HuH-7.5 (cell line): ENCODE results near the gene TBCE.
"Not testable (repeated sequence)": the region's sequence is repeated elsewhere in the genome, so short reads cannot be mapped to it uniquely, and the experiment has no call there.

Experiments used
- DNase-seq: peaks from one replicate; pipeline ENCODE4 v3.0.0; 2011; ENCODE audit warnings: low spot score

Gene TBCE

GRCh38 chr1:235455097-235455496 is 87.9 kb downstream of the TBCE start:
- no peak for DNase-seq

- no peak for DNase-seq
Measured at GRCh38 chr1:235455823-235456222, 88.6 kb downstream of the TBCE start.

- not testable (repeated sequence) for DNase-seq
Measured at GRCh38 chr1:235457856-235458255, 90.6 kb downstream of the TBCE start.

DNA sequence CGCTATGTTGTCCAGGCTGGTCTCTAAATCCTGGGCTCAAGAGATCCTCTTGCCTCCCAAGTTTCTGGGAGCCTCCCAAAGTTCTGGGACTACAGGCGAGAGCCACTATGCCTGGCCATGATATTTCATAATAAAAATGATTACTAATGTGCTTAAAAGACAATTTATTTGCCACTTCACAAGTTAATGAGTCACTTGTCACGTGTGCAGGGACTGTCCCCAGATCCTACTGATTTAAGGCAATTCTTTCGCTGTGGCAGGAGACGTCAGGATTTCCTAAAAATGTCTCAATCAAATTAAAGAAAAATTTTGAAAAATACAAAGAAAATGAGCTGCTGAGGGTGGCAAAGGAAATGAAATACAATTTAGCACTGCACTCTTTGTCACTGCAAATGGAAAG is 93.5 kb downstream of the TBCE start:
- no peak for DNase-seq

DNA sequence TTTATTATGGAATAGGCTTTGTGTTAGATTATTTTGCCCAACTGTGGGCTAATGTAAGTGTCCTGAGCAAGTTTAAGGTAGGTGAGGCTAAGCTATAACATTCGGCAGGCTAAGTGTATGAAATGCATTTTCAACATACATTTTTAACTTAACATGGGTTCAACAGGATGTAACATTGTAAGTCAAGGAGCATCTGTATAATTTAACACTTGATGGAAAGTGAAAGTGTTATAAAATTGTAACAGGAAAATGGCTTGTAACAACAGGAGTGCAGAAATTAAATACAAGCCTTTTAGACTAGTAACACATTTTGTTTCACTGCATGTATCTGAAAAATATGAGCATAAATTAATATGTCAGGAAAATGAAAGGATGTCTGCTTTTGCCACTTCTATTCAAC is 94.7 kb downstream of the TBCE start:
- DNase-seq, result no peak

- not testable (repeated sequence) for DNase-seq
Measured at GRCh38 chr1:235462832-235463231, 95.6 kb downstream of the TBCE start.

GRCh38 chr1:235465066-235465465 is 97.8 kb downstream of the TBCE start:
- DNase-seq, result no peak

GRCh38 chr1:235468004-235468403 is 100.8 kb downstream of the TBCE start:
- DNase-seq, result no peak

DNA sequence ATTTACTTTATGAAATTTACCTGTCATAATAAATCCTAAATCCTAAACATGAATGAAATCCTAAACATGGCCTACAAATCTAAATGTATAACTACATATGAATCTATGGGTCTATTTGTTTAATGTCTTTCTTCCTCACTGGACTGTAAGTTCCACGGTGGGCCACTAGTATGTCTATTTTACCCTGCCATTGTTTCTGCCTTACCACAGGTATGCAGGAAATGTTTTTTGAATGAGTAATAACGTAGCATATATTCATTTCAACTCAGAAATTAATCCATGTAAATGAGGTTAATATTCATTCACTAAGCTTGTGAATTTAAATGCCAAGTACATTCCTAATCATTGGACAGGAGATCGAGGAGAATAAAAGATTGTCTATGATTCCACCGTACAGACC is 101.7 kb downstream of the TBCE start:
- DNase-seq, result no peak

DNA sequence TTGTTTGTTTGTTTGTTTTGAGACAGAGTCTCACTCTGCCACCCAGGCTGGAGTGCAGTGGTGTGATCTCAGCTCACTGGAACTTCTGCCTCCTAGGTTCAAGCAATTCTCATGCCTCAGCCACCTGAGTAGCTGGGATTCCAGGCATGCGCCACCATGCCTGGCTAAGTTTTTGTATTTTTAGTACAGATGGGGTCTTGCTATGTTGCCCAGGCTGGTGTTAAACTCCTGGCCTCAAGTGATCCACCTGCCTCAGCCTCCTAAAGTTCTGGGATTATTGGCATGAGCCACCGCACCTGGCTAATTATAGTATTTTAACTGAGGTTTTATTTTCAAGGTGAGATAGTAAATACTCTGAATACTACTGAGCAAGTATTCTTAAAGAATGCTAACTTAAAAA is 102.7 kb downstream of the TBCE start:
- DNase-seq, result not testable (repeated sequence)

- DNase-seq, result no peak
Measured at GRCh38 chr1:235470741-235471439, 103.7 kb downstream of the TBCE start.

DNA sequence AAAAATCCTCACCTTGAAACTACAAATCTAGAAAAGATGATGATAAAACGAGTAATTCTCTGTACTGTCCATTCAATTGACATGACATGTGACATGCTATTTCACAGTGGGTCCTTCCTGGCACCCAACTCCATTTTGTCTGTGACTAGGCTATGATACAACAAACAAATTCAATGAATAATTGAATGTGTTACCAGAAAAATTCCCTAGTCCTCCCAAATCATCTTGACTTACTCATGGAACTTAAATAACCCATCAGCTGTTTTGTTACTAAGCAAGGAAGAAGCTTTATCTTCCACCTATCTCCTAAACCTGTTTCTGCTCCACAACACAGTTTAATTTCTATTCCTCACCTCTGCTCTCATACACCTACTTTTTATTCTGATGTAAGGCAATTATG is 106.6 kb downstream of the TBCE start:
- no peak for DNase-seq

DNA sequence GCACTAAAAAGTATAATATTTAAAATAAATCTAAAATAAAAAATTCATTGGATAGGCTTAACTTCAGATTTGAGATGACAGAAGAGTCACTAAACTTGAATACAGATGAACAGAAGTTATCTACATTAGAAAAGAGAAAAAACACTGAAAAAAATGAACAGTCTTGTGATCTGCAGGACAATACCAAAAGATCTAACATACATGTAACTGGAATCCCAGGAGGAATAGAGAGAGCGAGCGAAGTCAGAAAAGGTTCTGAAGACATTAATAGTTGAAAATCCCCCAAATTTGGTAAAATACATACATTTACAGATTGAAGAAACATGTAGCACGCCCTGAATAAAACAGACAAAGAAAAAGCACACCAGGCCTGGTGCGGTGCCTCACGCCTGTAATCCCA is 115.9 kb downstream of the TBCE start:
- DNase-seq, result no peak

- no peak for DNase-seq
Measured at GRCh38 chr1:235485558-235485957, 118.3 kb downstream of the TBCE start.

GRCh38 chr1:235486321-235486720 is 119.1 kb downstream of the TBCE start:
- DNase-seq, result no peak

- DNase-seq, result no peak
Measured at GRCh38 chr1:235491644-235492043, 124.4 kb downstream of the TBCE start.

DNA sequence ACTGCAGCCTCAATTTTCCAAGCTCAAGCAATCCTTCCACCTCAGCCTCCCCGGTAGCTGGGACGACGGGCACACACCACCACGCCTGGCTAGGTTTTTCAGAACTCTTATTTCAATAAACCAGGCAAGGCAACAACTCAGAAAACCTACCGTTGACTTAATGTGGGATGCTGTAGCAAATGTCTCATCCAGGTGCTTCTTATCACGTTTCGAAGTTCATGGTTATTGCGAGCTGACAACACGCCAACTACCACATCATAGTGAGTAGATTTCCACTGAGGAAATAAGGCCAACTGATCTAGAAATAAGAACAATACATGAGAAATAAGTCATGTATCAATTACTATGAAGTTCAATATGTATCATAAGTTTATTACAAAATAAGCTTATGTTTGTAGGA is 127.3 kb downstream of the TBCE start:
- no peak for DNase-seq

- no peak for DNase-seq
Measured at GRCh38 chr1:235495030-235495429, 127.8 kb downstream of the TBCE start.

DNA sequence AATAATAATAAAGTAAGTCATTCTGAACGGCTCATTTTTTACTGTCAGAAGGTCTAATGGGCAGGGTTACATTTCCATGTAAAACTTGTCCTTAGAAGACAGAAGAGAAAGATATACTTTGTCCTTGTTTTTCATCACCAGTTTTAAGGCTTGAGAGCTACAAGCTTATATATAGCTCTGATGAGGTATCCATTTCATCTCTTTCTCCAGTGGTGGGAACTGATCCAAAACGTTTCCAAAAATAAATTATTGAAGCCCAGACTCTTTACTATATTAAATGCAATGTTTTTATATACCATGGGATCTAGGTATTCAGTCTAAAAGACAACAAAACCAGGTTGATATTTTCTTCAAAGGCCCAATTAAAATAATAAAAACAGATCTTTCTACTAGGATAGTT is 128.3 kb downstream of the TBCE start:
- no peak for DNase-seq

GRCh38 chr1:235500971-235501540 is 133.8 kb downstream of the TBCE start:
- no peak for DNase-seq
